Measurements from ENCODE around the gene CCDC85B. TPM values are rescaled to one million over a fixed set of nuclear protein-coding genes. Genes with fewer than 3 reads are reported as not detected.

Gene CCDC85B
- total and polyA plus RNA-seq, 2 of the 13 experiments (the other 11 are each of a cell fraction or from before 2014, with no cell fraction given): 8.2 to 19.5 TPM

- TF ChIP-seq, protein P1, sequence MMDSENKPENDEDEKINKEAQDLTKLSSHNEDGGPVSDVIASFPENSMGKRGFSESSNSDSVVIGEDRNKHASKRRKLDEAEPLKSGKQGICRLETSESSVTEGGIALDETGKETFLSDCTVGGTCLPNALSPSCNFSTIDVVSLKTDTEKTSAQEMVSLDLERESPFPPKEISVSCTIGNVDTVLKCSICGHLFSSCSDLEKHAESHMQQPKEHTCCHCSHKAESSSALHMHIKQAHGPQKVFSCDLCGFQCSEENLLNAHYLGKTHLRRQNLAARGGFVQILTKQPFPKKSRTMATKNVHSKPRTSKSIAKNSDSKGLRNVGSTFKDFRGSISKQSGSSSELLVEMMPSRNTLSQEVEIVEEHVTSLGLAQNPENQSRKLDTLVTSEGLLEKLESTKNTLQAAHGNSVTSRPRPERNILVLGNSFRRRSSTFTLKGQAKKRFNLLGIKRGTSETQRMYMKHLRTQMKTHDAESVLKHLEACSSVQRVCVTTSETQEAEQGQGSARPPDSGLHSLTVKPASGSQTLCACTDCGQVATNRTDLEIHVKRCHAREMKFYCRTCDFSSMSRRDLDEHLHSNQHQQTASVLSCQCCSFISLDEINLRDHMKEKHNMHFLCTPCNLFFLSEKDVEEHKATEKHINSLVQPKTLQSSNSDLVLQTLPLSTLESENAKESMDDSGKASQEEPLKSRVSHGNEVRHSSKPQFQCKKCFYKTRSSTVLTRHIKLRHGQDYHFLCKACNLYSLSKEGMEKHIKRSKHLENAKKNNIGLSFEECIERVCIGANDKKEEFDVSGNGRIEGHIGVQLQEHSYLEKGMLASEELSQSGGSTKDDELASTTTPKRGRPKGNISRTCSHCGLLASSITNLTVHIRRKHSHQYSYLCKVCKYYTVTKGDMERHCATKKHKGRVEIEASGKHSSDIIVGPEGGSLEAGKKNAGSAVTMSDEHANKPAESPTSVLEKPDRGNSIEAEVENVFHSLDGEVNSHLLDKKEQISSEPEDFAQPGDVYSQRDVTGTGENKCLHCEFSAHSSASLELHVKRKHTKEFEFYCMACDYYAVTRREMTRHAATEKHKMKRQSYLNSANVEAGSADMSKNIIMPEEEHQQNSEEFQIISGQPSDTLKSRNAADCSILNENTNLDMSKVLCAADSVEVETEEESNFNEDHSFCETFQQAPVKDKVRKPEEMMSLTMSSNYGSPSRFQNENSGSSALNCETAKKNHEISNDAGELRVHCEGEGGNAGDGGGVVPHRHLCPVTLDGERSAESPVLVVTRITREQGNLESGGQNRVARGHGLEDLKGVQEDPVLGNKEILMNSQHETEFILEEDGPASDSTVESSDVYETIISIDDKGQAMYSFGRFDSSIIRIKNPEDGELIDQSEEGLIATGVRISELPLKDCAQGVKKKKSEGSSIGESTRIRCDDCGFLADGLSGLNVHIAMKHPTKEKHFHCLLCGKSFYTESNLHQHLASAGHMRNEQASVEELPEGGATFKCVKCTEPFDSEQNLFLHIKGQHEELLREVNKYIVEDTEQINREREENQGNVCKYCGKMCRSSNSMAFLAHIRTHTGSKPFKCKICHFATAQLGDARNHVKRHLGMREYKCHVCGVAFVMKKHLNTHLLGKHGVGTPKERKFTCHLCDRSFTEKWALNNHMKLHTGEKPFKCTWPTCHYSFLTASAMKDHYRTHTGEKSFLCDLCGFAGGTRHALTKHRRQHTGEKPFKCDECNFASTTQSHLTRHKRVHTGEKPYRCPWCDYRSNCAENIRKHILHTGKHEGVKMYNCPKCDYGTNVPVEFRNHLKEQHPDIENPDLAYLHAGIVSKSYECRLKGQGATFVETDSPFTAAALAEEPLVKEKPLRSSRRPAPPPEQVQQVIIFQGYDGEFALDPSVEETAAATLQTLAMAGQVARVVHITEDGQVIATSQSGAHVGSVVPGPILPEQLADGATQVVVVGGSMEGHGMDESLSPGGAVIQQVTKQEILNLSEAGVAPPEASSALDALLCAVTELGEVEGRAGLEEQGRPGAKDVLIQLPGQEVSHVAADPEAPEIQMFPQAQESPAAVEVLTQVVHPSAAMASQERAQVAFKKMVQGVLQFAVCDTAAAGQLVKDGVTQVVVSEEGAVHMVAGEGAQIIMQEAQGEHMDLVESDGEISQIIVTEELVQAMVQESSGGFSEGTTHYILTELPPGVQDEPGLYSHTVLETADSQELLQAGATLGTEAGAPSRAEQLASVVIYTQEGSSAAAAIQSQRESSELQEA (CRISPR knock-in tag; IDR thresholded peaks at IDR 0.05; ENCODE audit: not compliant biosample characterization): peak; percentile 67
- TF ChIP-seq, protein P2, sequence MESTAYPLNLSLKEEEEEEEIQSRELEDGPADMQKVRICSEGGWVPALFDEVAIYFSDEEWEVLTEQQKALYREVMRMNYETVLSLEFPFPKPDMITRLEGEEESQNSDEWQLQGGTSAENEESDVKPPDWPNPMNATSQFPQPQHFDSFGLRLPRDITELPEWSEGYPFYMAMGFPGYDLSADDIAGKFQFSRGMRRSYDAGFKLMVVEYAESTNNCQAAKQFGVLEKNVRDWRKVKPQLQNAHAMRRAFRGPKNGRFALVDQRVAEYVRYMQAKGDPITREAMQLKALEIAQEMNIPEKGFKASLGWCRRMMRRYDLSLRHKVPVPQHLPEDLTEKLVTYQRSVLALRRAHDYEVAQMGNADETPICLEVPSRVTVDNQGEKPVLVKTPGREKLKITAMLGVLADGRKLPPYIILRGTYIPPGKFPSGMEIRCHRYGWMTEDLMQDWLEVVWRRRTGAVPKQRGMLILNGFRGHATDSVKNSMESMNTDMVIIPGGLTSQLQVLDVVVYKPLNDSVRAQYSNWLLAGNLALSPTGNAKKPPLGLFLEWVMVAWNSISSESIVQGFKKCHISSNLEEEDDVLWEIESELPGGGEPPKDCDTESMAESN (CRISPR knock-in tag; conservative IDR thresholded peaks at IDR 0.05): peak; percentile 79
- TF ChIP-seq, protein P3, sequence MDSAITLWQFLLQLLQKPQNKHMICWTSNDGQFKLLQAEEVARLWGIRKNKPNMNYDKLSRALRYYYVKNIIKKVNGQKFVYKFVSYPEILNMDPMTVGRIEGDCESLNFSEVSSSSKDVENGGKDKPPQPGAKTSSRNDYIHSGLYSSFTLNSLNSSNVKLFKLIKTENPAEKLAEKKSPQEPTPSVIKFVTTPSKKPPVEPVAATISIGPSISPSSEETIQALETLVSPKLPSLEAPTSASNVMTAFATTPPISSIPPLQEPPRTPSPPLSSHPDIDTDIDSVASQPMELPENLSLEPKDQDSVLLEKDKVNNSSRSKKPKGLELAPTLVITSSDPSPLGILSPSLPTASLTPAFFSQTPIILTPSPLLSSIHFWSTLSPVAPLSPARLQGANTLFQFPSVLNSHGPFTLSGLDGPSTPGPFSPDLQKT (CRISPR knock-in tag; IDR thresholded peaks at IDR 0.05; ENCODE audit: borderline replicate concordance): no peak
- TF ChIP-seq, protein P4, sequence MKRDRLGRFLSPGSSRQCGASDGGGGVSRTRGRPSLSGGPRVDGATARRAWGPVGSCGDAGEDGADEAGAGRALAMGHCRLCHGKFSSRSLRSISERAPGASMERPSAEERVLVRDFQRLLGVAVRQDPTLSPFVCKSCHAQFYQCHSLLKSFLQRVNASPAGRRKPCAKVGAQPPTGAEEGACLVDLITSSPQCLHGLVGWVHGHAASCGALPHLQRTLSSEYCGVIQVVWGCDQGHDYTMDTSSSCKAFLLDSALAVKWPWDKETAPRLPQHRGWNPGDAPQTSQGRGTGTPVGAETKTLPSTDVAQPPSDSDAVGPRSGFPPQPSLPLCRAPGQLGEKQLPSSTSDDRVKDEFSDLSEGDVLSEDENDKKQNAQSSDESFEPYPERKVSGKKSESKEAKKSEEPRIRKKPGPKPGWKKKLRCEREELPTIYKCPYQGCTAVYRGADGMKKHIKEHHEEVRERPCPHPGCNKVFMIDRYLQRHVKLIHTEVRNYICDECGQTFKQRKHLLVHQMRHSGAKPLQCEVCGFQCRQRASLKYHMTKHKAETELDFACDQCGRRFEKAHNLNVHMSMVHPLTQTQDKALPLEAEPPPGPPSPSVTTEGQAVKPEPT (CRISPR knock-in tag; IDR thresholded peaks at IDR 0.05; ENCODE audit: low read depth): no peak
- TF ChIP-seq ZNF350 (CRISPR knock-in tag; IDR thresholded peaks at IDR 0.05; ENCODE audit: borderline replicate concordance, low read depth) (peak; percentile 94), IKZF1 (IDR thresholded peaks at IDR 0.05) (no peak), ZNF598 (CRISPR knock-in tag; IDR thresholded peaks at IDR 0.05; ENCODE audit: borderline replicate concordance) (no peak), ZNF691 (CRISPR knock-in tag; IDR thresholded peaks at IDR 0.05; ENCODE audit: borderline replicate concordance, low read depth) (peak; percentile 61; the same call in 1 of the 2 replicates), RBFOX2 (IDR thresholded peaks at IDR 0.05; ENCODE audit: low read depth, low read length) (peak; percentile 93), ZNF326 (CRISPR knock-in tag; IDR thresholded peaks at IDR 0.05; ENCODE audit: borderline replicate concordance) (no peak), NFYB (CRISPR knock-in tag; IDR thresholded peaks at IDR 0.05) (peak; percentile 49; the same call in 1 of the 2 replicates)
These were observed 2.2 kb upstream of the CCDC85B start, which contains the start of gene FIBP (continued) for GRCh38 chr11:65888163-65888814.

Data from HepG2 (cell line).